WTC11 (cell line): ENCODE results near the gene OR52E5. TPM values are rescaled to one million over a fixed set of nuclear protein-coding genes. Genes with fewer than 3 reads are reported as not detected.

Experiments
- ATAC-seq: fragments of 200-7000 bp; cut with Tn5 transposase; 2 replicates; pipeline ENCODE4 v1.10.0; 2021; ENCODE audit warnings: mild to moderate bottlenecking, moderate library complexity
- CTCF ChIA-PET: fragments of 300-600 bp; sonication (Branson Sonifier 250); formaldehyde crosslinking; loops from one replicate; lab custom pipeline; 2021; ENCODE audit warnings: antibody characterized with exemption; lab: Charles Lee
- POLR2A ChIA-PET: fragments of 350-600 bp; sonication (Branson Sonifier 250); formaldehyde crosslinking; loops from one replicate; lab custom pipeline; 2021; ENCODE audit warnings: antibody characterized with exemption; lab: Charles Lee
- DNase-seq: peaks from one replicate; pipeline ENCODE4 v3.0.0; 2021; ENCODE audit warnings: low spot score
- H3K27ac Mint-ChIP-seq: 2 replicates; pipeline ENCODE4 v1.8.0; 2021; ENCODE audit warnings: mixed read lengths
- H3K27me3 Mint-ChIP-seq: 2 replicates; pipeline ENCODE4 v1.8.0; 2021; ENCODE audit warnings: low read depth, mild to moderate bottlenecking, moderate library complexity, mixed read lengths
- H3K36me3 Mint-ChIP-seq: 2 replicates; pipeline ENCODE4 v1.8.0; 2021; ENCODE audit warnings: mixed read lengths
- H3K4me1 Mint-ChIP-seq: 2 replicates; pipeline ENCODE4 v1.8.0; 2022; ENCODE audit warnings: mixed read lengths
- H3K4me3 Mint-ChIP-seq: 2 replicates; pipeline ENCODE4 v1.8.0; 2021; ENCODE audit warnings: mild to moderate bottlenecking, moderate library complexity, mixed read lengths
- H3K9me3 Mint-ChIP-seq: 2 replicates; pipeline ENCODE4 v1.8.0; 2021; ENCODE audit warnings: mixed read lengths
- AFF4 ChIP-seq: sonication (generic); formaldehyde crosslinking; IDR thresholded peaks from 2 replicates; pipeline ENCODE4 v1.8.1; 2023; ENCODE audit warnings: mild to moderate bottlenecking, missing genetic modification reagents, borderline replicate concordance
- AR ChIP-seq: fragments of 250-450 bp; sonication (Bioruptor Pico); IDR thresholded peaks from 2 replicates; pipeline ENCODE4 v1.9.0; 2021; ENCODE audit warnings: mild to moderate bottlenecking
- ATF3 ChIP-seq: sonication (generic); formaldehyde crosslinking; conservative IDR thresholded peaks from 2 replicates; pipeline ENCODE4 v1.8.1; 2022; ENCODE audit warnings: mild to moderate bottlenecking, missing genetic modification reagents
- CDX4 ChIP-seq: fragments of 250-450 bp; sonication (Bioruptor Pico); IDR thresholded peaks from 2 replicates; pipeline ENCODE4 v1.9.0; 2021; ENCODE audit warnings: moderate library complexity, mild to moderate bottlenecking, inconsistent platforms, borderline replicate concordance
- E2F5 ChIP-seq: sonication (generic); formaldehyde crosslinking; IDR thresholded peaks from 2 replicates; pipeline ENCODE4 v1.8.1; 2022; ENCODE audit warnings: mild to moderate bottlenecking, moderate library complexity, missing genetic modification reagents
- ESRRA ChIP-seq: sonication (generic); formaldehyde crosslinking; IDR thresholded peaks from 2 replicates; pipeline ENCODE4 v1.8.1; 2022; ENCODE audit warnings: mild to moderate bottlenecking, missing genetic modification reagents, borderline replicate concordance
- FOXK1 ChIP-seq: sonication (generic); formaldehyde crosslinking; IDR thresholded peaks from 2 replicates; pipeline ENCODE4 v1.8.0; 2022; ENCODE audit warnings: mild to moderate bottlenecking, moderate library complexity, missing genetic modification reagents
- MAX ChIP-seq: sonication (generic); formaldehyde crosslinking; IDR thresholded peaks from 2 replicates; pipeline ENCODE4 v1.8.0; 2022; ENCODE audit warnings: mild to moderate bottlenecking, missing genetic modification reagents
- NFYB ChIP-seq: sonication (generic); formaldehyde crosslinking; conservative IDR thresholded peaks from 2 replicates; pipeline ENCODE4 v1.8.0; 2022; ENCODE audit warnings: low read depth, missing genetic modification reagents
- TP53 ChIP-seq: sonication (generic); formaldehyde crosslinking; IDR thresholded peaks from 2 replicates; pipeline ENCODE4 v1.8.1; 2023; ENCODE audit warnings: mild to moderate bottlenecking, missing genetic modification reagents
- ZBTB21 ChIP-seq: sonication (generic); formaldehyde crosslinking; IDR thresholded peaks from 2 replicates; pipeline ENCODE4 v1.8.1; 2023; ENCODE audit warnings: mild to moderate bottlenecking, missing genetic modification reagents, borderline replicate concordance
- ZNF121 ChIP-seq: sonication (generic); formaldehyde crosslinking; IDR thresholded peaks from 2 replicates; pipeline ENCODE4 v1.8.0; 2023; ENCODE audit warnings: missing genetic modification reagents
- ZNF281 ChIP-seq: sonication (generic); formaldehyde crosslinking; IDR thresholded peaks from 2 replicates; pipeline ENCODE4 v1.8.0; 2023; ENCODE audit warnings: mild to moderate bottlenecking, missing genetic modification reagents
- total RNA-seq: library from RNA; stranded (reverse); gene quantifications from 3 replicates; pipeline ENCODE4 v1.2.3, GENCODE V29; 2021

OR52E5 gene
- total RNA-seq, 1 experiment from 2014 or later = not detected

GRCh38 chr11:5937868-5938602 is 45.0 kb downstream of the OR52E5 start:
- H3K27me3 Mint-ChIP-seq = peaks cover 2% of the 10 kb centered on the region; the same call in 1 of the 2 replicates
- TF ChIP-seq ESRRA (CRISPR knock-in tag) = no peak
- peaks cover 11% of the 10 kb centered on the region for H3K36me3 Mint-ChIP-seq
- ATAC-seq = no peak
- POLR2A ChIA-PET = no interaction called here
- no peak overlapping the region for H3K27ac Mint-ChIP-seq
- no peak overlapping the region for H3K4me3 Mint-ChIP-seq
- H3K4me1 Mint-ChIP-seq = no peaks in the 10 kb centered on the region
- CTCF ChIA-PET = no interaction called here
- no peak for DNase-seq
- peaks cover 35% of the 10 kb centered on the region for H3K9me3 Mint-ChIP-seq

GRCh38 chr11:5938603-5938965 is 45.6 kb downstream of the OR52E5 start:
- peak; percentile 47; the same call in 1 of the 2 replicates for ATAC-seq
- no peak for TF ChIP-seq TP53 (CRISPR knock-in tag)
- no peak for TF ChIP-seq E2F5 (CRISPR knock-in tag)
- no peak for TF ChIP-seq MAX (CRISPR knock-in tag)
- no peak for TF ChIP-seq ZNF281 (CRISPR knock-in tag)
- TF ChIP-seq, all 79 proteins: peak for 0
- peaks cover 30% of the 10 kb centered on the region for H3K9me3 Mint-ChIP-seq
- peaks cover 11% of the 10 kb centered on the region for H3K36me3 Mint-ChIP-seq
- H3K4me3 Mint-ChIP-seq = no peak overlapping the region
- H3K4me1 Mint-ChIP-seq = no peaks in the 10 kb centered on the region
- POLR2A ChIA-PET = no interaction called here
- H3K27me3 Mint-ChIP-seq = peaks cover 2% of the 10 kb centered on the region; the same call in 1 of the 2 replicates
- CTCF ChIA-PET = no interaction called here
- H3K27ac Mint-ChIP-seq = no peak overlapping the region
- no peak for DNase-seq

GRCh38 chr11:5940748-5941147 is 47.7 kb downstream of the OR52E5 start:
- no peak overlapping the region for H3K27ac Mint-ChIP-seq
- ATAC-seq (no peak), DNase-seq (no peak)
- CTCF ChIA-PET = no interaction called here
- H3K27me3 Mint-ChIP-seq = no peaks in the 10 kb centered on the region; the same call in 1 of the 2 replicates
- peaks cover 11% of the 10 kb centered on the region for H3K36me3 Mint-ChIP-seq
- POLR2A ChIA-PET = no interaction called here
- peaks cover 23% of the 10 kb centered on the region for H3K9me3 Mint-ChIP-seq
- H3K4me1 Mint-ChIP-seq = no peaks in the 10 kb centered on the region
- H3K4me3 Mint-ChIP-seq = no peak overlapping the region
- TF ChIP-seq NFYB (CRISPR knock-in tag) (no peak), ATF3 (CRISPR knock-in tag) (no peak), AR (CRISPR knock-in tag) (no peak), ZNF121 (CRISPR knock-in tag) (no peak), AFF4 (CRISPR knock-in tag) (no peak), CDX4 (CRISPR knock-in tag) (no peak), FOXK1 (CRISPR knock-in tag) (no peak), ZNF281 (CRISPR knock-in tag) (no peak), ZBTB21 (CRISPR knock-in tag) (no peak)
